Peyer's patch (tissue), 4 donors: ENCODE results near the gene TNFRSF17. TPM values are rescaled to one million over a fixed set of nuclear protein-coding genes. Genes with fewer than 3 reads are reported as not detected.

ENCODE experiments used
- DNase-seq, 3 donors: peaks; one replicate each; pipeline ENCODE4 v3.0.0-alpha.2; 2017 to 2019
- H3K27ac ChIP-seq, 4 donors: fragments of 200-600 bp; sonication (generic); one replicate each; pipeline ENCODE4 v1.5.1; 2016 to 2019
- H3K27me3 ChIP-seq, 2 donors: fragments of 200-600 bp; sonication (generic); one replicate each; pipeline ENCODE4 v1.5.1; 2019
- H3K36me3 ChIP-seq, 3 donors: fragments of 200-600 bp; sonication (generic); one replicate each; pipeline ENCODE4 v1.5.1; 2016 to 2019
- H3K4me1 ChIP-seq, 4 donors: fragments of 200-600 bp; sonication (generic); one replicate each; pipeline ENCODE4 v1.5.1; 2016 to 2019
- H3K4me3 ChIP-seq, 4 donors: fragments of 200-600 bp; sonication (generic); 1 replicate in 3 of 4; 2 replicates in 1 of 4; pipeline ENCODE4 v1.5.1; 2016 to 2019; ENCODE audit warnings: mild to moderate bottlenecking in 1 of 4
- H3K9me3 ChIP-seq, 4 donors: fragments of 200-600 bp; sonication (generic); one replicate each; pipeline ENCODE4 v1.5.1; 2016 to 2019; ENCODE audit warnings: mild to moderate bottlenecking in 1 of 4
- POLR2A ChIP-seq, 2 donors: fragments of 450-650 bp; IDR thresholded peaks; one replicate each; pipeline ENCODE4 v1.5.1; 2017; ENCODE audit warnings: antibody characterized with exemption in 2 of 2, mild to moderate bottlenecking in 2 of 2, moderate library complexity in 2 of 2
- total RNA-seq, 4 donors: library from RNA; depleted of rRNA; stranded (reverse); fragments of >200 nt; gene quantifications; one replicate each; pipeline ENCODE4 v1.1.0, GENCODE V29; 2016
- TF ChIP-seq, protein P1 (sequence below), 6 experiments: fragments of 450-650 bp in 4 of 6; fragments of 200-600 bp in 2 of 6; sonication (generic) in 1 of 6; IDR thresholded peaks; one replicate each; pipeline ENCODE4 v1.5.1; 2017 to 2019; ENCODE audit warnings: antibody characterized with exemption in 6 of 6, mild to moderate bottlenecking in 3 of 6, moderate library complexity in 1 of 6

The TNFRSF17 gene
- total RNA-seq, 4 donors from 2014 or later, result not detected

DNA sequence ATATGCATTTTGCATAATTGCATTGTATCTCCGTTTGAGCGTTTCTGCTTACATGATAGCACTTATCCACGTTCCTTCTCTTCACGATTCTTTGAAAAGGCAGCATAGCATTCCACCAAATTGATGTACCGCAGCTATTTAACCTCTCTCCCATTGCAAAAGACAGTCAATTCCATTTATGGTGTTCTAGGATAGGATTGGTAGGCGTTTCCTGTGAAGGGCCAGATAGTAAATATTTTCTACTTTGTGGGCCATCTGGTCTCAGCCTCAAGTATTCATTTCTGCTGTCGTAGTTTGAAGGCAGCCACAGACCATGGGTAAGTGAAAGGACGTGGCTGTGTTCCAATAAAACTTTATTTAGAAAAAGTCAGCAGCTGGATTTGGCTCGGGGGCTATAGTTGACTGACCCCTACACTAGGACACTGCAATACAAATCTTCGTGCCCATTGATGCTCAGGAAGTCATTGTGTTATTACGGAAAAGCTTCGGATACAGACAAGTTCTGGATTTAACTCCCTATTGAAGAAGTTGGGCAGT lies 21.6 kb downstream of the TNFRSF17 start:
- no peaks in the 10 kb centered on the region for H3K36me3 ChIP-seq
- no peak overlapping the region for H3K27ac ChIP-seq
- no peaks in the 10 kb centered on the region for H3K4me1 ChIP-seq
- no peaks in the 10 kb centered on the region for H3K9me3 ChIP-seq
- H3K4me3 ChIP-seq, result no peak overlapping the region
- H3K27me3 ChIP-seq, result no peaks in the 10 kb centered on the region
- TF ChIP-seq, protein P1, sequence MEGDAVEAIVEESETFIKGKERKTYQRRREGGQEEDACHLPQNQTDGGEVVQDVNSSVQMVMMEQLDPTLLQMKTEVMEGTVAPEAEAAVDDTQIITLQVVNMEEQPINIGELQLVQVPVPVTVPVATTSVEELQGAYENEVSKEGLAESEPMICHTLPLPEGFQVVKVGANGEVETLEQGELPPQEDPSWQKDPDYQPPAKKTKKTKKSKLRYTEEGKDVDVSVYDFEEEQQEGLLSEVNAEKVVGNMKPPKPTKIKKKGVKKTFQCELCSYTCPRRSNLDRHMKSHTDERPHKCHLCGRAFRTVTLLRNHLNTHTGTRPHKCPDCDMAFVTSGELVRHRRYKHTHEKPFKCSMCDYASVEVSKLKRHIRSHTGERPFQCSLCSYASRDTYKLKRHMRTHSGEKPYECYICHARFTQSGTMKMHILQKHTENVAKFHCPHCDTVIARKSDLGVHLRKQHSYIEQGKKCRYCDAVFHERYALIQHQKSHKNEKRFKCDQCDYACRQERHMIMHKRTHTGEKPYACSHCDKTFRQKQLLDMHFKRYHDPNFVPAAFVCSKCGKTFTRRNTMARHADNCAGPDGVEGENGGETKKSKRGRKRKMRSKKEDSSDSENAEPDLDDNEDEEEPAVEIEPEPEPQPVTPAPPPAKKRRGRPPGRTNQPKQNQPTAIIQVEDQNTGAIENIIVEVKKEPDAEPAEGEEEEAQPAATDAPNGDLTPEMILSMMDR (IDR thresholded peaks at IDR 0.05), result no peak
- TF ChIP-seq POLR2A (IDR thresholded peaks at IDR 0.05), result no peak
- DNase-seq, result no peak

DNA sequence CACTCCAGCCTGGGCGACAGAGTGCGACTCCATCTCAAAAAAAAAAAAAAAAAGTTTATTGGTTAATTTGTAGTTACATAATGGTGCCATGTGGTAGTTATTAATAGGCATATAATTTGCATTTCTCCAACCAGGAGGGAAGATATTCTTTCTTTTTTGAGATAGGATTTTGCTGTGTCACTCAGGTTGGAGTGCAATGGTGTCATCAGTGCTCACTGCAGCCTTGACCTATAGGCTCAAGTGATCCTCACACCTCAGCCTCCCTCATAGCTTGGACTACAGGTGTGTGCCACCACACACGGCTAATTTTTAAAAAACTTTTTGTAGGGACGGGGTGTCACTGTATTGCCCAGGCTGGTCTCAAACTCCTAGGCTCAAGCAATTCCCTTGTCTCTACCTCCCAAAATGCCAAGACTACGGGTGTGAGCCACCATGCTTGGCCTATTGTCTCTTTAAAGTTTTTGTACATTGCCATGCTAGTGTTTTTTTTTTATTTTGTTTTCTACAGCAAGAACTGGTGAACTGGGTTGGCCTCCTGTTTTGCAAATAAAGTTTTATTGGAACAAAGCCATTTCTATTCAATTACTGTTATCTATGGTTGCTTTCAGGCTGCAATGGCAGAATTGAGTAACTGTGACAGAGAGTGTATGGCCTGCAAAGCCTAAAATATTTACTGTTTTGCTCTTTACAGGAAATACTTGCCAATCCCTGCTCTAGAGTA lies 23.4 kb downstream of the TNFRSF17 start:
- TF ChIP-seq, protein P1 (IDR thresholded peaks at IDR 0.05), result no peak
- TF ChIP-seq POLR2A (IDR thresholded peaks at IDR 0.05), result no peak
- Histone ChIP-seq H3K27me3 (no peaks in the 10 kb centered on the region), H3K4me3 (no peak overlapping the region), H3K27ac (no peak overlapping the region), H3K36me3 (no peaks in the 10 kb centered on the region), H3K4me1 (no peaks in the 10 kb centered on the region), H3K9me3 (no peaks in the 10 kb centered on the region)
- no peak for DNase-seq

DNA sequence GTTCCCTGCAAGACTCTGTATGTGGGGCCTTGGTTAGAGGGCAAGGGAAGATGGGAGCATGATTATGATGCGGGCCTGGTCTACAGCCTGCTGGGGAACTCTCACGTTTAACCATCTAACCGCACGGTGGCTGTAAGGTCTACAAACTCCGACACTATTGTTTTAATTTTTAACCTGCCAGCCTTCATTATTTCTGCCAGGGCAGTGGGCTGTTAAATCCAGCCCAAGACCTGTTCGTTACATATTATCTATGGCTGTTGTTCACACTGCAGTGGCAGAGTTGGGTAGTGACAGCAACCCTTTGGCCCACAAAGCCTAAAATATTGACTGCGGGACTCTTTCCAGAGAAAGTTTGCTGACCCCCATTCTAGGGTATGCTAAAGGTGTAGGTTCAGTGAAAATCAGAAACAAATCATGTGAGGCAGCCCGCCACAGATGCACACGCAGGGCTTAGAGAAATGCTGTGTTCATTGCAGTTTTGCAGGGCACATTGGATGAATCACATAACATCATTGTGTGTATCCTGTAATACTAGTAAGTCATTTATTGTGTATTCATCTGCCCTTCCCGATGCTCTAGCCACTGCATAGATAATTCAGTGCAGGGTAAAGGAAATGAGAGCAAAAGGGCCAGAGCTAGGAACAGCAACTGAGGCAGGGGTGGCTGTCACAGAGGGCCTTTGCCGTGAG lies 25.8 kb downstream of the TNFRSF17 start:
- Histone ChIP-seq H3K9me3 (no peaks in the 10 kb centered on the region), H3K4me3 (no peak overlapping the region), H3K27me3 (no peaks in the 10 kb centered on the region), H3K27ac (no peak overlapping the region), H3K36me3 (no peaks in the 10 kb centered on the region), H3K4me1 (no peaks in the 10 kb centered on the region)
- DNase-seq, result no peak
- TF ChIP-seq POLR2A (IDR thresholded peaks at IDR 0.05), result no peak
- TF ChIP-seq, protein P1 (IDR thresholded peaks at IDR 0.05), result no peak

DNA sequence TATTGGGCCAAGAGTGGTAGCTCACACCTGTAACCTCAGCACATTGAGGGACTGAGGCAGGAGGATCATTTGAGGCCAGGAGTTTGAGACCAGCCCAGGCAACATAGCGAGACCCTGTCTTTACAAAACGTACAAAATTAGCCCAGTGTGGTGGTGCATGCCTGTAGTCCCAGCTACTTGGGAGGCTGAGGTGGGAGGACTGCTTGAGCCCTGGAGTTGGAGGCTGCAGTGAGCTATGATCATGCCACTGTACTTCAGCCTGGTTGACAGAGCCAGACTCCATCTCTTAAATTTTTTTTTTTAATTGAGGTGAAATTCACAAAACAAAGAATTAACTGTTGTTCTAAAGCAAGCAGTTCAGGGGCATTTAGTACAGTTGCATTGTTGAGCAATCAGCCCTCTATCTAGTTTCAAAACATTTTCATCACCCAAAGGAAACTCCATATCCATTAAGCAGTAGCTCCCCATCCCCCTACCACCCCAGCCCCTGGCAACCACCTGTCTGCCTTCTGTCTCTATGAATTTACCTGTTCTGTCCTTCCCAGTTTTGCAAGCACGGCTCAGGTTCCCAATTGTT lies 27.1 kb downstream of the TNFRSF17 start:
- no peak for TF ChIP-seq POLR2A (IDR thresholded peaks at IDR 0.05)
- TF ChIP-seq, protein P1 (IDR thresholded peaks at IDR 0.05), result no peak
- Histone ChIP-seq H3K36me3 (no peaks in the 10 kb centered on the region), H3K27ac (no peak overlapping the region), H3K9me3 (no peaks in the 10 kb centered on the region), H3K4me3 (no peak overlapping the region), H3K27me3 (no peaks in the 10 kb centered on the region), H3K4me1 (no peaks in the 10 kb centered on the region)
- no peak for DNase-seq

DNA sequence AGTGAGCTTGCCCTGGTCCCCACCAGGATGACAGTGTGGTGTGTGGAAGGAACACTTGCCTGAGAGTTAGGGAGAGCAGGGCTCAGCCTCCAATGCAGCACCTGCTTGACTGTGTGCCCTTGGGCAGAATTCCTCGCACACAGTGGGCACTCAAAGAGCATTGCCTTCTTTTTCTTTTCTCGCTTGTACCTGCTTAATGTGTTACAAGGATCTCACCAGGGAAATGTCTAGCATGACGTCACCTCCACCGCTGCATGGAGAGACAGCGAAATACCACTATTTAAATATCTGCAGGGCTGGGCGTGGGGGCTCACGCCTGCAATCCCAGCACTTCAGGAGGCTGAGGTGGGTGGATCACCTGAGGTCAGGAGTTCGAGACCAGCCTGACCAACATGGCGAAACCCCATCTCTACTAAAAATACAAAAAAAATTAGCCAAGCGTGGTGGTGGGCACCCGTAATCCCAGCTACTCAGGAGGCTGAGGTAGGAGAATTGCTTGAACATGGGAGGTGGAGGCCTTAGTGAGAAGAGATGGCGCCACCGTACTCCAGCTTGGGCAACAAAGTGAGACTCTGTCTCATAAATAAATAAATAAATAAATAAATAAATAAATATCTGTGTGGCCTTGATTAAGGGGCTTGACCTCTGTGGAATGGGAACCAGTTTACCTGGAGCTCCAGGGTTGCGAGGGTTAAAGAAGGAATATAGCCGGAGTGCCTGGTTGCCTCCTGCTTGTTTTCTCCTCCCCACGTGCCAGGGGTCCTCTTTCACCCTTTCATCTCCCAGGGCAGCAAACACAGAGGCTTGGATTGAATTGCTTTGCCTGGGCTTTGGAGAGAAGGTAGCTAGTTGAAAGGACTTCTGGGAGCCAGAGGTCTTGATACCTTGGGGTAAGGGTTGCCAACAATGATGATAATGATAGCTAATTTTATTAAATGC lies 27.8 kb downstream of the TNFRSF17 start:
- no peaks in the 10 kb centered on the region for H3K9me3 ChIP-seq
- no peak overlapping the region for H3K4me3 ChIP-seq
- H3K4me1 ChIP-seq, result no peaks in the 10 kb centered on the region
- no peaks in the 10 kb centered on the region for H3K36me3 ChIP-seq
- TF ChIP-seq POLR2A (IDR thresholded peaks at IDR 0.05), result no peak
- TF ChIP-seq, protein P1 (IDR thresholded peaks at IDR 0.05), result no peak
- no peak overlapping the region for H3K27ac ChIP-seq
- H3K27me3 ChIP-seq, result no peaks in the 10 kb centered on the region
- no peak for DNase-seq
